HEK293T (cell line): Measurements from ENCODE around the gene HOXA7.

Experiments used
- CTCF ChIA-PET: fragments of 350-600 bp; formaldehyde crosslinking; extraction: SDS; loops from one replicate; lab custom pipeline; 2021; ENCODE audit warnings: antibody characterized with exemption, inconsistent platforms; lab: Yijun Ruan, JAX
- POLR2A ChIA-PET: fragments of 350-600 bp; formaldehyde crosslinking; extraction: SDS; loops from one replicate; lab custom pipeline; 2020; ENCODE audit warnings: antibody characterized with exemption, inconsistent platforms; lab: Yijun Ruan, JAX
- DNase-seq: peaks from one replicate; pipeline ENCODE4 v3.0.0; 2012; ENCODE audit warnings: mixed read lengths; ENCODE audit errors: extremely low spot score
- ARNT ChIP-seq: fragments of 450-650 bp; IDR thresholded peaks from 2 replicates; pipeline ENCODE4 v1.6.1; 2017; ENCODE audit warnings: mild to moderate bottlenecking
- BHLHE40 ChIP-seq: fragments of 450-650 bp; IDR thresholded peaks from 2 replicates; pipeline ENCODE4 v1.6.1; 2016; ENCODE audit warnings: mild to moderate bottlenecking, moderate library complexity, borderline replicate concordance
- CTBP1 ChIP-seq: fragments of 450-650 bp; IDR thresholded peaks from 2 replicates; pipeline ENCODE4 v1.6.1; 2016; ENCODE audit warnings: borderline replicate concordance
- ELF4 ChIP-seq: fragments of 450-650 bp; IDR thresholded peaks from 2 replicates; pipeline ENCODE4 v1.6.1; 2017; ENCODE audit warnings: antibody characterized with exemption
- FOXA1 ChIP-seq: fragments of 450-650 bp; IDR thresholded peaks from 2 replicates; pipeline ENCODE4 v1.6.1; 2016; ENCODE audit warnings: mild to moderate bottlenecking
- FOXK2 ChIP-seq: fragments of 450-650 bp; IDR thresholded peaks from 2 replicates; pipeline ENCODE4 v1.6.1; 2016; ENCODE audit warnings: mild to moderate bottlenecking
- HDGF ChIP-seq: fragments of 450-650 bp; IDR thresholded peaks from 2 replicates; pipeline ENCODE4 v1.6.1; 2017; ENCODE audit warnings: antibody characterized with exemption, borderline replicate concordance
- L3MBTL2 ChIP-seq: fragments of 450-650 bp; conservative IDR thresholded peaks from 2 replicates; pipeline ENCODE4 v1.6.1; 2016; ENCODE audit warnings: mild to moderate bottlenecking
- LEF1 ChIP-seq: fragments of 450-650 bp; IDR thresholded peaks from 2 replicates; pipeline ENCODE4 v1.6.1; 2017; ENCODE audit warnings: mild to moderate bottlenecking, borderline replicate concordance
- NFRKB ChIP-seq: fragments of 450-650 bp; IDR thresholded peaks from 2 replicates; pipeline ENCODE4 v1.6.1; 2016; ENCODE audit warnings: mild to moderate bottlenecking, moderate library complexity
- PKNOX1 ChIP-seq: fragments of 450-650 bp; IDR thresholded peaks from 2 replicates; pipeline ENCODE4 v1.6.1; 2016
- SP1 ChIP-seq: fragments of 450-650 bp; IDR thresholded peaks from 2 replicates; pipeline ENCODE4 v1.6.1; 2017
- SUZ12 ChIP-seq: fragments of 450-650 bp; IDR thresholded peaks from 2 replicates; pipeline ENCODE4 v1.6.1; 2016; ENCODE audit warnings: mild to moderate bottlenecking
- TARDBP ChIP-seq: fragments of 450-650 bp; IDR thresholded peaks from 2 replicates; pipeline ENCODE4 v1.6.1; 2016
- ZNF384 ChIP-seq: fragments of 450-650 bp; IDR thresholded peaks from 2 replicates; pipeline ENCODE4 v1.6.1; 2016

Gene HOXA7

DNA sequence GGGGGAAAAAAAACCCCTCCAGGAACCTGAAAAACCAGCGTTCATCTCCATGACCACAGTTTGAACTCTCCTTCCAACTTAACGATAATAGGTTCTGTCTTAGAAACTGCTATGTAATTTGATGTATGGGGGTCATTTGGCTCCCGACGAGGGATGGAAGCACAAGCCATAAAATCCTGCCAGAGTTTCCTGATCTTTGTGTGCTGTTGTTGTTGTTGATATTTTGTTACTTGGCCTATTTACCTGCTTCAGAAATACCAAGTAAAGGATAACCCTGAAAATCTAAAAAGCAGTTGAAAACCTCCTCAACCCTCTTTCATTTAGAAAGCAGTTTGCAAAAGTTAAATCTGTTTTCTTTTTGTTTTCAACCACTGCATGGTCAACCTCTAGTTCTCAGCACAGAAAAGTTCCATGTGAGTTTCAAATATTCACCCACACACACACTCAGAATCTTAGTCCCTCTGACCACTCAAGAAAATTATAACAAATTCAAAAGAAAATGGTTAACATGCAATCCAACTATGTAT is 44.7 kb downstream of the HOXA7 start:
- TF ChIP-seq CTBP1 (peak; percentile 75; the same call in 1 of the 2 replicates), PKNOX1 (peak; percentile 87), ARNT (no peak), FOXK2 (peak; percentile 59; the same call in 1 of the 2 replicates)
- ChIA-PET POLR2A (interaction anchor here (1.0 to 1.5 kb wide), 3 partner anchors 13 to 23 kb away, joined by 3 to 16 read pairs (median 4); no protein-coding TSS in a partner anchor), CTCF (no interaction called here)

DNA sequence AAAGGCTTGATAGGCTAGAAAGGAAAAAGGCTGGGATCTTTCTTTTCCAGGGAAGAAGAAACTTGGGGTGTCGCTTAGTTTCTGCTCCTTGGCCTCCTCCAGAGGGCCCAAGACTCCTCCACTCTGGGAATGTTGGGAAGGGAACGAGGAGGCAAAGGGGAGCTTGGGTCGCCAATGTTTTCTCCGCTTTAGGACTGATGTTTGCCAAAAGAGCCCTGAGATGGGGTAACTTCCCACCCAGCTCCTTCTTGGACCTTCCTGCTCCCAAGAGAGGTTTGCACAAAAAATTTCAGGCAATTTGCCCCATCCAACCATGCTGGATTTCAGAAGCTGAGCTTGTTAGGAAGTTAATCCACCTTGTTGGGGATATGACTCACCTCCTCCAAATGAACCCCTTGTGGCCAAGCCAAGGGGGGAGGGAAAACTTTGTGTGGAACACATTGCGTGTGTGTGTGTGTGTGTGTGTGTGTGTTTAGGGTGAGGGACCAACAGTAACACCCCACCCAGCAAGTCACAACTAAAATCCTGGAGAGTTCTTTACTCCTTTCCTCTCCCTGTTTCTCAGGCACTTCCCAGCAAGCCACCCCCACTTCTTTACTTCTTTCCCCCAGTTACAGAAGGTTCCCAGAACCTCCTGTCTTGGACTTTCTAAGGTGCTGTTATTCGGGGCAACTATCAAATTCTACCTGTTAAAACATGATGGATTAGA is 45.3 kb downstream of the HOXA7 start:
- ChIA-PET CTCF (interaction anchor here (0.8 to 1.1 kb wide), 3 partner anchors 31 to 267 kb away, joined by 3 to 4 read pairs (median 4); partner anchors contain the start of gene HOXA5), POLR2A (interaction anchor here (0.7 to 1.5 kb wide), 16 partner anchors 9 to 257 kb away, joined by 3 to 16 read pairs (median 3); partner anchors contain the start of genes HOXA3, HOXA5 and HOXA7)
- no peak for TF ChIP-seq PKNOX1
- no peak for TF ChIP-seq BHLHE40
- TF ChIP-seq ELF4: no peak
- TF ChIP-seq TARDBP: no peak
- TF ChIP-seq HDGF: no peak
- no peak for TF ChIP-seq LEF1
- no peak for TF ChIP-seq NFRKB
- TF ChIP-seq SUZ12: no peak
- TF ChIP-seq FOXK2: no peak
- no peak for TF ChIP-seq SP1
- TF ChIP-seq ZNF384: no peak
- no peak for DNase-seq

More for the DNA sequence above, 44.7 kb downstream of the HOXA7 start:
- DNase-seq: no peak

DNA sequence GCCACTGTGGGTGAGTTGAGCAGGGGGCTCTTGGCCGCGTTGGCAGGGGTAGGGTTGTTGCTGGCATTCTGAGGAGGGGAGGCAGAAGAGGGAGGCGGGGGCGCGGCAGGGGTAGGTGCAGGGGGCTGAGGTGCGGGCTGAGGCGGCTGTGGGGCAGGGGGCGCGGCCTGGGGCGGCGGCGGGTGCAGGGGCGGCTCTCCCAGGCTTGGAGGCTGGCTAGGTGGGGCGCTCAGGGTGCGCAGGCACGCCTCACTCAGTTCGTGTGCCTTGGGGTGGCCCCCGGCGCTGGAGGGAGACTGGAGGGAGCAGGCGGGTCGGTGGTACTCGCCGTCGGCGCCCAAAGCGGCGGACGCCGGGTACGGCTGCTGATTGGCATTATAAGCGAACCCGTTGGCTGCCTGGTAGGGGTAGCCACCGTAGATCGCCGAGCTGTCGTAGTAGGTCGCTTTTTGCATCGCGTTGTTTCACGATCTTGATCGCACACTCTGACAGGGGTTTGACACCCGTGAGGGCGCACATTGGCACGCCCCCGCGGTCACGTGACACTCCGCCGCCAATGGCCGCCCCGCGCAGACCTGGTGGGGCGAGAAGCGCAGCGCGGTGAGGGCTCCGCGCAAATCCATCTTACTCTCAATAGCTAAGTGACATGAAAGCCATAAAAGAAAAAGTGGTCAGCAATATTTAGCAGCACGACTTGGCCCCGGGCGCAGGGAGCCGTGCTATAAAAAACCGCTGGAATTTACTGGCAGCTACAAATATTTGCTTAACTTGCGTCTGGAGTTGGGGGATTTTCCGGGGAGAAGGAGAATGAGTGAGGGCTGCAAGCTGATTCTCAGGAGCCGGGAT is 46.1 kb downstream of the HOXA7 start:
- DNase-seq: peak; percentile 79
- CTCF ChIA-PET: interaction anchor here (0.8 to 1.1 kb wide), 3 partner anchors 32 to 266 kb away, joined by 3 to 4 read pairs (median 4); partner anchors contain the start of gene HOXA5
- TF ChIP-seq NFRKB (no peak), LEF1 (no peak), CTBP1 (peak; percentile 97), SP1 (no peak), L3MBTL2 (peak; percentile 46), FOXK2 (no peak), FOXA1 (no peak), TARDBP (no peak), ARNT (peak; percentile 83), PKNOX1 (peak; percentile 94)
- POLR2A ChIA-PET: interaction anchor here (0.7 to 1.5 kb wide), 17 partner anchors 9 to 257 kb away, joined by 3 to 16 read pairs (median 3); partner anchors contain the start of genes HOXA3, HOXA5 and HOXA7

GRCh38 chr7:27109466-27110185 is 46.8 kb downstream of the HOXA7 start:
- POLR2A ChIA-PET: interaction anchor here (1.0 to 1.3 kb wide), 4 partner anchors 10 to 77 kb away, joined by 3 to 6 read pairs (median 5); partner anchors contain the start of gene HOXA4
- no peak for TF ChIP-seq CTBP1
- no peak for TF ChIP-seq HDGF
- TF ChIP-seq L3MBTL2: no peak
- no peak for TF ChIP-seq LEF1
- no peak for TF ChIP-seq TARDBP
- no peak for TF ChIP-seq ARNT
- CTCF ChIA-PET: no interaction called here
- no peak for DNase-seq

DNA sequence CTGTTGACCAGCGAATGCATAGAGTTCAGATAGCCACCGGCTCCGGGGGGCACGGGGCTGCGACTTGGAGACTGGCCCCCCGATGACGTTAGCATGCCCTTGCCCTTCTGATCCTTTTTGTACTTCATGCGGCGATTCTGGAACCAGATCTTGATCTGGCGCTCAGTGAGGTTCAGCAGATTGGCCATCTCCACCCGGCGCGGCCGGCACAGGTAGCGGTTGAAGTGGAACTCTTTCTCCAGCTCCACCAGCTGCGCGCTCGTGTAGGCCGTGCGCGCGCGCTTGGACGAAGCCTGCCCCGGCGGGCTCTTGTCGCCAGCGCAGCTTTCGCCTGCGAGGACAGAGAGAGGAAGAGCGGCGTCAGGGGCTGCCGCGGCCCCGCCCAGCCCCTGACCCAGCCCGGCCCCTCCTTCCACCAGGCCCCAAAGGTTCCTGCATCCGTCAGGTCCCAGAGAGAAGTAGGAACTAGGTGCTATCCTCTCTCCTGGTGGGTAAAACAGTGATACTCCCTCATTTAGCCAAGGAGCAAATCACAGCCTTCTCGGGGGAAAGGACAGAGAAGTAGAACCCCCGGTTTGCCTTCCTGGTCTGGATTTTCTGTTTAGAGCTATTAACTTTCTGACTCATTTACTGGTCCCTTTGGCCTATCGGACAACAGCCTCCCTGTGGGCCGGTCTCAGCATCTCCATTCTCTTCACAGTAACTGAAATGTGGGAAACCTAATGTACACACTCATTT is 47.9 kb downstream of the HOXA7 start:
- POLR2A ChIA-PET: interaction anchor here (1.0 to 1.3 kb wide), 2 partner anchors 10 to 22 kb away, joined by 4 to 6 read pairs; partner anchors contain the start of gene HOXA4
- DNase-seq: no peak
- CTCF ChIA-PET: no interaction called here
- TF ChIP-seq FOXA1 (no peak), TARDBP (no peak)
